GM12878 (cell line): ENCODE measurements around the gene SMARCA4. TPM values are rescaled to one million over a fixed set of nuclear protein-coding genes. Genes with fewer than 3 reads are reported as not detected.

Source experiments
- ATAC-seq: fragments of 200-7000 bp; cut with Tn5 transposase; 3 replicates; pipeline ENCODE4 v1.9.1; 2020; ENCODE audit warnings: mild to moderate bottlenecking, moderate library complexity
- BruUV-seq: library from RNA; stranded (reverse); fragments of 400-500 nt; replicated peaks from 2 replicates; lab custom pipeline; 2021; lab: Mats Ljungman, UMichigan
- CTCF ChIA-PET: fragments of 300-600 bp; sonication (Branson Sonifier 250); formaldehyde crosslinking; extraction: SDS; loops from one replicate; lab custom pipeline; 2021; ENCODE audit warnings: inconsistent platforms; lab: Yijun Ruan, JAX
- POLR2A ChIA-PET: fragments of 350-600 bp; formaldehyde crosslinking; extraction: SDS; loops from one replicate; lab custom pipeline; 2021; ENCODE audit warnings: inconsistent platforms; lab: Charles Lee
- RAD21 ChIA-PET: fragments of 300-600 bp; sonication (Branson Sonifier 250); formaldehyde crosslinking; loops from one replicate; lab custom pipeline; 2023; ENCODE audit warnings: antibody characterized with exemption; ENCODE audit not compliant: unreplicated experiment; lab: Charles Lee
- SMC1A ChIA-PET: fragments of 300-600 bp; sonication (Branson Sonifier 250); formaldehyde crosslinking; loops from one replicate; lab custom pipeline; 2023; ENCODE audit not compliant: unreplicated experiment, uncharacterized antibody; lab: Charles Lee
- DNase-seq: peaks from one replicate; pipeline ENCODE4 v3.0.0-alpha.2; 2011; ENCODE audit warnings: low read depth, low spot score
- FAIRE-seq: peaks from 3 replicates; lab custom pipeline; 2011; peaks lifted over from hg19 to GRCh38; lab: Jason Lieb, UNC
- H2AFZ ChIP-seq: 2 replicates; pipeline ENCODE4 v1.6.0; 2011; ENCODE audit warnings: low read depth, low read length, control low read depth; ENCODE audit not compliant: control insufficient read depth
- H3K27ac ChIP-seq: 2 replicates; pipeline ENCODE4 v1.5.1; 2011; ENCODE audit warnings: control low read depth; ENCODE audit not compliant: control insufficient read depth, insufficient read depth
- H3K27me3 ChIP-seq, 2 experiments: replicated peaks in 1 of 2; 2 replicates each; pipeline versions ENCODE4 v1.6.0 to v1.6.1; 2011; ENCODE audit warnings: low read length in 1 of 2; ENCODE audit not compliant: control insufficient read depth in 2 of 2, insufficient read depth in 2 of 2
- H3K36me3 ChIP-seq, 2 experiments: 2 replicates each; pipeline ENCODE4 v1.5.1; 2011; ENCODE audit warnings: low read length in 1 of 2; ENCODE audit not compliant: control insufficient read depth in 2 of 2, insufficient read depth in 2 of 2
- H3K4me1 ChIP-seq: 2 replicates; pipeline ENCODE4 v1.6.1; 2011; ENCODE audit warnings: mild to moderate bottlenecking, low read length, moderate library complexity, mixed read lengths; ENCODE audit not compliant: control insufficient read depth, insufficient read depth
- H3K4me2 ChIP-seq: 2 replicates; pipeline ENCODE4 v1.6.0; 2011; ENCODE audit warnings: control low read depth; ENCODE audit not compliant: control insufficient read depth, insufficient read depth
- H3K4me3 ChIP-seq: fragments of 200-600 bp; sonication (generic); 2 replicates; pipeline ENCODE4 v1.5.1; 2016
- H3K79me2 ChIP-seq: 2 replicates; pipeline ENCODE4 v1.6.0; 2011; ENCODE audit warnings: low read length; ENCODE audit not compliant: control insufficient read depth, insufficient read depth
- H3K9ac ChIP-seq: 2 replicates; pipeline ENCODE4 v1.8.0; 2011; ENCODE audit warnings: low read length, control low read depth, mixed read lengths; ENCODE audit not compliant: control insufficient read depth, insufficient read depth
- H3K9me3 ChIP-seq: replicated peaks from 3 replicates; pipeline ENCODE4 v1.5.1; 2011; ENCODE audit warnings: mild to moderate bottlenecking, low read length; ENCODE audit not compliant: control insufficient read depth, insufficient read depth
- H4K20me1 ChIP-seq: 2 replicates; pipeline ENCODE4 v1.6.0; 2011; ENCODE audit not compliant: control insufficient read depth, insufficient read depth
- ASH2L ChIP-seq: fragments of 300-600, 200-600 bp; sonication (generic); IDR thresholded peaks from 2 replicates; pipeline ENCODE4 v1.6.1; 2017; ENCODE audit warnings: low read depth, mild to moderate bottlenecking, borderline replicate concordance
- CBX5 ChIP-seq: sonication (generic); IDR thresholded peaks from 2 replicates; pipeline ENCODE4 v1.6.1; 2016; ENCODE audit warnings: low read depth, moderate library complexity, mild to moderate bottlenecking, inconsistent platforms
- EED ChIP-seq: sonication (generic); IDR thresholded peaks from 2 replicates; pipeline ENCODE4 v1.6.1; 2016; ENCODE audit warnings: antibody characterized with exemption, low read depth
- JUND ChIP-seq: IDR thresholded peaks from 2 replicates; pipeline ENCODE4 v1.6.1; 2012; ENCODE audit warnings: low read depth, mild to moderate bottlenecking, low read length, improper control_type of control experiment, moderate library complexity
- NFIC ChIP-seq: IDR thresholded peaks from 2 replicates; pipeline ENCODE4 v1.6.1; 2012; ENCODE audit warnings: low read depth, mild to moderate bottlenecking, inconsistent platforms, low read length, moderate library complexity
- NR2C1 ChIP-seq: fragments of 450-650 bp; IDR thresholded peaks from 2 replicates; pipeline ENCODE4 v1.6.1; 2017; ENCODE audit warnings: antibody characterized with exemption, mild to moderate bottlenecking, moderate library complexity
- PAX8 ChIP-seq: fragments of 450-650 bp; IDR thresholded peaks from 2 replicates; pipeline ENCODE4 v1.6.1; 2017; ENCODE audit warnings: mild to moderate bottlenecking, moderate library complexity
- POLR2A ChIP-seq: IDR thresholded peaks from 2 replicates; pipeline ENCODE4 v1.6.1; 2011; ENCODE audit warnings: low read depth, mild to moderate bottlenecking, low read length
- POLR2AphosphoS5 ChIP-seq: IDR thresholded peaks from 2 replicates; pipeline ENCODE4 v1.6.1; 2011; ENCODE audit warnings: mild to moderate bottlenecking, low read length, inconsistent platforms
- SIN3A ChIP-seq: IDR thresholded peaks from 2 replicates; pipeline ENCODE4 v1.6.1; 2012; ENCODE audit warnings: low read depth, low read length, improper control_type of control experiment
- SMAD5 ChIP-seq: IDR thresholded peaks from 2 replicates; pipeline ENCODE4 v1.6.1; 2016; ENCODE audit warnings: antibody characterized with exemption, low read depth
- STAT1 ChIP-seq: fragments of 450-650 bp; conservative IDR thresholded peaks from 2 replicates; pipeline ENCODE4 v1.6.1; 2014; ENCODE audit warnings: antibody characterized with exemption, mild to moderate bottlenecking
- ZNF384 ChIP-seq: IDR thresholded peaks from 2 replicates; pipeline ENCODE4 v1.6.1; 2012; ENCODE audit warnings: low read depth, mild to moderate bottlenecking, low read length, improper control_type of control experiment, borderline replicate concordance
- ZZZ3 ChIP-seq: IDR thresholded peaks from 2 replicates; pipeline ENCODE4 v1.6.1; 2011; ENCODE audit warnings: low read depth; ENCODE audit not compliant: control insufficient read depth, insufficient read length
- WGBS: methylation state at CpG from one replicate; pipeline ENCODE4 v1.1.6; 2016; ENCODE audit warnings: low lambda C conversion rate; ENCODE audit not compliant: insufficient replicate concordance, insufficient coverage; ENCODE audit errors: missing lambda C conversion rate; 5-methylcytosine and 5-hydroxymethylcytosine counted together
- in situ Hi-C: fragments of 300-500 bp; cut with MboI; formaldehyde crosslinking; loops from 9 replicates; pipeline ENCODE4 v1.14.3; 2018; ENCODE audit warnings: mixed read lengths
- intact Hi-C: fragments of 100-400 bp; cut with micrococcal nuclease; formaldehyde crosslinking; loops from one replicate; pipeline ENCODE4 v1.14.2; 2022; ENCODE audit not compliant: unreplicated experiment
- polyA plus RNA-seq, 11 experiments: library from polyadenylated mRNA; depleted of rRNA in 4 of 11; unstranded in 6 of 11; stranded (reverse) in 5 of 11; fragments of >200 nt; fragmentation: Nextera tagmentation in 4 of 11; fragmentation: Illumina TruSeq in 1 of 11; extraction: Ambion mirVana in 4 of 11; extraction: Trizol in 1 of 11; gene quantifications; 1 replicate in 1 of 11; 2 replicates in 10 of 11; pipeline versions ENCODE4 v1.2.1 to v1.2.3, GENCODE V29; 2011 to 2016; ENCODE audit warnings: inconsistent platforms in 2 of 11, missing spikeins in 2 of 11, low read depth in 1 of 11
- total RNA-seq, 4 experiments: library from RNA; depleted of rRNA in 3 of 4; stranded (reverse); fragments of >200 nt in 3 of 4; fragmentation: Illumina TruSeq in 1 of 4; extraction: Trizol in 1 of 4; gene quantifications; 2 replicates each; pipeline versions ENCODE4 v1.2.1 to v1.2.3, GENCODE V29; 2013 to 2021
- TF ChIP-seq, protein P1 (sequence below): IDR thresholded peaks from 2 replicates; pipeline ENCODE4 v1.6.1; 2011; ENCODE audit warnings: mild to moderate bottlenecking, low read depth, low read length, moderate library complexity; ENCODE audit not compliant: insufficient replicate concordance

SMARCA4 gene
- total and polyA plus RNA-seq, 10 of the 15 experiments (the other 5 are each of a cell fraction or from before 2014, with no cell fraction given): 22.4 to 175 (median 57.4) TPM

DNA sequence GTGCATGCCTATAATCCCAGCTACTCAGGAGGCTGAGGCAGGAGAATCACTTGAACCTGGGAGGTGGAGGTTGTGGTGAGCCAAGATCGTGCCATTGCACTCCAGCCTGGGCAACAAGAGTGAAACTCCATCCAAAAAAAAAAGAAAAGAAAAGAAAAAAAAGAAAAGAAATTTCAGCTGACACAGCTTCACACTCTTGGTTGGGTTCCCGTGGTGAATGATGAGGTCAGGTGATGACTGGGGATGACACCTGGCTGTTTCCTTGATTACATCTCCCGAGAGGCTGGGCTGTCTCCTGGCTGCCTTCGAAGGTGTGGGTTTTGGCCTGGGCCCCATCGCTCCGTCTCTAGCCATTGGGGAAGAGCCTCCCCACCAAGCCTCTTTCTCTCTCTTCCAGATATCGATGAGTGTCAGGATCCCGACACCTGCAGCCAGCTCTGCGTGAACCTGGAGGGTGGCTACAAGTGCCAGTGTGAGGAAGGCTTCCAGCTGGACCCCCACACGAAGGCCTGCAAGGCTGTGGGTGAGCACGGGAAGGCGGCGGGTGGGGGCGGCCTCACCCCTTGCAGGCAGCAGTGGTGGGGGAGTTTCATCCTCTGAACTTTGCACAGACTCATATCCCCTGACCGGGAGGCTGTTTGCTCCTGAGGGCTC, 150.4 kb downstream of the SMARCA4 start:
- no TSS peak for BruUV-seq
- peak; percentile 53; the same call in 1 of the 2 replicates for TF ChIP-seq POLR2A
- TF ChIP-seq NR2C1: no peak
- 0 out of 2 replicates have a peak, but pooled peaks have one; percentile 19 for TF ChIP-seq POLR2AphosphoS5
- FAIRE-seq (no peak), ATAC-seq (peak; percentile 11; the same call in 2 of the 3 replicates), DNase-seq (no peak)
- ChIA-PET CTCF (no interaction called here), SMC1A (no interaction called here), POLR2A (no interaction called here), RAD21 (interaction anchor here (1.2 kb wide), 1 partner anchor 76 kb away, joined by 3 read pairs; no protein-coding TSS in a partner anchor)
- H3K27me3 ChIP-seq: no peaks in the 10 kb centered on the region
- H3K4me1 ChIP-seq: no peaks in the 10 kb centered on the region
- H3K9me3 ChIP-seq: no peaks in the 10 kb centered on the region
- H3K27ac ChIP-seq: no peak overlapping the region
- H2AFZ ChIP-seq: no peak overlapping the region
- intact Hi-C loops (no loop called here), in situ Hi-C loops (no loop called here)
- no peaks in the 10 kb centered on the region for H4K20me1 ChIP-seq
- no peak overlapping the region for H3K4me3 ChIP-seq
- no peak overlapping the region for H3K9ac ChIP-seq
- H3K4me2 ChIP-seq: no peak overlapping the region
- peaks cover 37 to 44% of the 10 kb centered on the region in 2 experiments for H3K36me3 ChIP-seq
- WGBS: 93% methylated on average over 15 of the region's 15 CpGs
- no peaks in the 10 kb centered on the region for H3K79me2 ChIP-seq

DNA sequence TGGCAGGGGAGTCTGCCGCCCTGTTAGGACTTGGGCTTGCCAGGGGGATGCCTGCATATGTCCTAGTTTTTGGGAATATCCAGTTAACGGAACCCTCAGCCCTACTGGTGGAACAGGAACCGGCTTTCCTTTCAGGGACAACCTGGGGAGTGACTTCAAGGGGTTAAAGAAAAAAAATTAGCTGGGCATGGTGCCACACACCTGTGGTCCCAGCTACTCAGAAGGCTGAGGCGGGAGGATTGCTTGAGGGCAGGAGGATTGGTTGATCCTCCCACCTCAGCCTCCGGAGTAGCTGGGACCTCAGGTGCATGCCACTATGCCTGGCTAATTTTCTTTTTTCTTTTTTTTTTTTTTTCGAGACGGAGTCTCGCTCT, 150.9 kb downstream of the SMARCA4 start:
- Histone ChIP-seq H3K27me3 (no peaks in the 10 kb centered on the region), H3K36me3 (peaks cover 38 to 43% of the 10 kb centered on the region in 2 experiments), H4K20me1 (no peaks in the 10 kb centered on the region), H3K9me3 (no peaks in the 10 kb centered on the region), H3K27ac (no peak overlapping the region), H3K4me1 (no peaks in the 10 kb centered on the region), H3K9ac (no peak overlapping the region), H3K79me2 (no peaks in the 10 kb centered on the region), H2AFZ (no peak overlapping the region), H3K4me2 (no peak overlapping the region), H3K4me3 (no peak overlapping the region)
- WGBS: 91% methylated on average over 5 of the region's 8 CpGs
- ChIA-PET CTCF (interaction anchor here (0.7 to 1.3 kb wide), 2 partner anchors 77 to 175 kb away, joined by 3 to 5 read pairs; no protein-coding TSS in a partner anchor), SMC1A (no interaction called here), POLR2A (no interaction called here), RAD21 (no interaction called here)
- intact Hi-C loops (no loop called here), in situ Hi-C loops (no loop called here)
- no peak for TF ChIP-seq EED
- no peak for TF ChIP-seq ZZZ3
- TF ChIP-seq STAT1: no peak
- TF ChIP-seq PAX8: no peak
- TF ChIP-seq, protein P1, sequence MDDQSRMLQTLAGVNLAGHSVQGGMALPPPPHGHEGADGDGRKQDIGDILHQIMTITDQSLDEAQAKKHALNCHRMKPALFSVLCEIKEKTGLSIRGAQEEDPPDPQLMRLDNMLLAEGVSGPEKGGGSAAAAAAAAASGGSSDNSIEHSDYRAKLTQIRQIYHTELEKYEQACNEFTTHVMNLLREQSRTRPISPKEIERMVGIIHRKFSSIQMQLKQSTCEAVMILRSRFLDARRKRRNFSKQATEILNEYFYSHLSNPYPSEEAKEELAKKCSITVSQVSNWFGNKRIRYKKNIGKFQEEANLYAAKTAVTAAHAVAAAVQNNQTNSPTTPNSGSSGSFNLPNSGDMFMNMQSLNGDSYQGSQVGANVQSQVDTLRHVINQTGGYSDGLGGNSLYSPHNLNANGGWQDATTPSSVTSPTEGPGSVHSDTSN: no peak
- no peak for TF ChIP-seq SIN3A
- no peak for TF ChIP-seq ASH2L
- TF ChIP-seq CBX5: no peak
- TF ChIP-seq ZNF384: no peak
- TF ChIP-seq SMAD5: no peak
- TF ChIP-seq NFIC: no peak
- TF ChIP-seq JUND: no peak
- FAIRE-seq (no peak), ATAC-seq (no peak), DNase-seq (no peak)
- no TSS peak for BruUV-seq
